ENCODE data around the gene WWOX. TPM values are rescaled to one million over a fixed set of nuclear protein-coding genes. Genes with fewer than 3 reads are reported as not detected.

Gene WWOX
- total and polyA plus RNA-seq, 2 of the 4 experiments (the other 2 are of a cell fraction), result 2.7 to 5.4 TPM

GRCh38 chr16:78794581-78795250, 695.3 kb downstream of the WWOX start:
- TF ChIP-seq RCOR1 (IDR thresholded peaks at IDR 0.05; ENCODE audit: insufficient replicate concordance, low read length) (no peak), MXI1 (IDR thresholded peaks at IDR 0.05; ENCODE audit: borderline replicate concordance, low read depth, low read length) (no peak), POLR2A (IDR thresholded peaks at IDR 0.05; ENCODE audit: low read depth, low read length) (no peak), MAZ (IDR thresholded peaks at IDR 0.05; ENCODE audit: borderline replicate concordance, low read depth, low read length) (no peak), CEBPB (IDR thresholded peaks at IDR 0.05; ENCODE audit: low read depth, low read length) (no peak), CHD1 (IDR thresholded peaks at IDR 0.05; ENCODE audit: low read depth, low read length) (no peak), SMC3 (IDR thresholded peaks at IDR 0.05; ENCODE audit: low read depth, low read length) (no peak), USF2 (IDR thresholded peaks at IDR 0.05; ENCODE audit: low read depth, low read length) (no peak), RAD21 (IDR thresholded peaks at IDR 0.05; ENCODE audit: low read length) (no peak), FOS (IDR thresholded peaks at IDR 0.05; ENCODE audit: low read depth, low read length) (no peak), RFX5 (IDR thresholded peaks at IDR 0.05; ENCODE audit: low read depth, low read length) (no peak)
- TF ChIP-seq, protein P1, sequence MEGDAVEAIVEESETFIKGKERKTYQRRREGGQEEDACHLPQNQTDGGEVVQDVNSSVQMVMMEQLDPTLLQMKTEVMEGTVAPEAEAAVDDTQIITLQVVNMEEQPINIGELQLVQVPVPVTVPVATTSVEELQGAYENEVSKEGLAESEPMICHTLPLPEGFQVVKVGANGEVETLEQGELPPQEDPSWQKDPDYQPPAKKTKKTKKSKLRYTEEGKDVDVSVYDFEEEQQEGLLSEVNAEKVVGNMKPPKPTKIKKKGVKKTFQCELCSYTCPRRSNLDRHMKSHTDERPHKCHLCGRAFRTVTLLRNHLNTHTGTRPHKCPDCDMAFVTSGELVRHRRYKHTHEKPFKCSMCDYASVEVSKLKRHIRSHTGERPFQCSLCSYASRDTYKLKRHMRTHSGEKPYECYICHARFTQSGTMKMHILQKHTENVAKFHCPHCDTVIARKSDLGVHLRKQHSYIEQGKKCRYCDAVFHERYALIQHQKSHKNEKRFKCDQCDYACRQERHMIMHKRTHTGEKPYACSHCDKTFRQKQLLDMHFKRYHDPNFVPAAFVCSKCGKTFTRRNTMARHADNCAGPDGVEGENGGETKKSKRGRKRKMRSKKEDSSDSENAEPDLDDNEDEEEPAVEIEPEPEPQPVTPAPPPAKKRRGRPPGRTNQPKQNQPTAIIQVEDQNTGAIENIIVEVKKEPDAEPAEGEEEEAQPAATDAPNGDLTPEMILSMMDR (conservative IDR thresholded peaks at IDR 0.05; ENCODE audit: low read depth, low read length), result no peak
- TF ChIP-seq, protein P2, sequence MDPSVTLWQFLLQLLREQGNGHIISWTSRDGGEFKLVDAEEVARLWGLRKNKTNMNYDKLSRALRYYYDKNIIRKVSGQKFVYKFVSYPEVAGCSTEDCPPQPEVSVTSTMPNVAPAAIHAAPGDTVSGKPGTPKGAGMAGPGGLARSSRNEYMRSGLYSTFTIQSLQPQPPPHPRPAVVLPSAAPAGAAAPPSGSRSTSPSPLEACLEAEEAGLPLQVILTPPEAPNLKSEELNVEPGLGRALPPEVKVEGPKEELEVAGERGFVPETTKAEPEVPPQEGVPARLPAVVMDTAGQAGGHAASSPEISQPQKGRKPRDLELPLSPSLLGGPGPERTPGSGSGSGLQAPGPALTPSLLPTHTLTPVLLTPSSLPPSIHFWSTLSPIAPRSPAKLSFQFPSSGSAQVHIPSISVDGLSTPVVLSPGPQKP (IDR thresholded peaks at IDR 0.05; ENCODE audit: borderline replicate concordance, low read depth, low read length), result no peak
- 86% methylated on average over 1 of the region's 6 CpGs; no CpG with 5 or more reads in 1 of the 2 experiments for WGBS, 2 experiments (ENCODE audit: extremely low coverage in 2 of 2, insufficient read length in 1 of 2)
- Histone ChIP-seq H3K4ac (ENCODE audit: low read depth, low read length) (no peak overlapping the region), H2BK15ac (ENCODE audit: low read depth, low read length) (no peak overlapping the region), H3K36me3 (ENCODE audit: control insufficient read depth, insufficient read depth, low read length) (no peaks in the 10 kb centered on the region), H2AK9ac (replicated peaks; ENCODE audit: low read depth, low read length, poor library complexity) (no peak overlapping the region), H3K14ac (replicated peaks; ENCODE audit: low read depth, low read length) (no peak overlapping the region), H4K8ac (ENCODE audit: low read depth in 2 of 2, low read length in 2 of 2) (no peak overlapping the region), H2BK5ac (ENCODE audit: low read depth, low read length, poor library complexity, severe bottlenecking) (no peak overlapping the region), H4K20me1 (ENCODE audit: insufficient read depth, low read length) (no peaks in the 10 kb centered on the region), H4K91ac (ENCODE audit: insufficient read depth, low read depth, low read length) (no peak overlapping the region), H3K9me3 (ENCODE audit: control insufficient read depth, insufficient read depth, low read length) (peaks cover 22% of the 10 kb centered on the region), H4K5ac (ENCODE audit: low read depth, low read length) (no peak overlapping the region), H3K4me2 (ENCODE audit: low read depth, low read length) (no peak overlapping the region), H3K79me1 (ENCODE audit: low read depth in 1 of 2, low read length in 2 of 2) (no peaks in the 10 kb centered on the region), H2AK5ac (ENCODE audit: low read depth, low read length) (no peak overlapping the region), H3K4me1 (ENCODE audit: control insufficient read depth, insufficient read depth, low read length) (no peaks in the 10 kb centered on the region), H2AFZ (replicated peaks; ENCODE audit: low read length, poor library complexity) (no peak overlapping the region), H3K18ac (ENCODE audit: low read depth, low read length) (no peak overlapping the region), H3K4me3 (ENCODE audit: insufficient read depth, low read depth, low read length) (no peak overlapping the region), H3K9ac (ENCODE audit: low read depth, low read length) (no peak overlapping the region), H2BK120ac (ENCODE audit: low read depth, low read length) (no peak overlapping the region), H3K23ac (ENCODE audit: low read depth, low read length) (no peak overlapping the region), H3K9me1 (ENCODE audit: insufficient read depth, low read length) (no peaks in the 10 kb centered on the region), H3K27me3 (ENCODE audit: control insufficient read depth, insufficient read depth, low read length) (no peaks in the 10 kb centered on the region), H3K56ac (ENCODE audit: extremely low read depth, insufficient read depth, low read length) (no peak overlapping the region), H2BK20ac (ENCODE audit: low read depth, low read length) (no peak overlapping the region), H3K27ac (ENCODE audit: insufficient read depth, low read length) (no peak overlapping the region)
- dilution Hi-C loops (cut with HindIII; ENCODE audit: low sequenced_read_pairs, unreplicated experiment), result no loop called here
- intact Hi-C loops (cut with micrococcal nuclease), result no loop called here
- no peak for DNase-seq
- POLR2A ChIA-PET (ENCODE audit: unreplicated experiment), result no interaction called here
- no peak for ATAC-seq (ENCODE audit: low read depth)
- BruUV-seq (replicated peaks), result no TSS peak
- in situ Hi-C loops (cut with MboI; ENCODE audit: low sequenced_read_pairs), result no loop called here
- CTCF ChIA-PET, result no interaction called here
